ENCODE results near the gene PKP1.

PKP1 gene

DNA sequence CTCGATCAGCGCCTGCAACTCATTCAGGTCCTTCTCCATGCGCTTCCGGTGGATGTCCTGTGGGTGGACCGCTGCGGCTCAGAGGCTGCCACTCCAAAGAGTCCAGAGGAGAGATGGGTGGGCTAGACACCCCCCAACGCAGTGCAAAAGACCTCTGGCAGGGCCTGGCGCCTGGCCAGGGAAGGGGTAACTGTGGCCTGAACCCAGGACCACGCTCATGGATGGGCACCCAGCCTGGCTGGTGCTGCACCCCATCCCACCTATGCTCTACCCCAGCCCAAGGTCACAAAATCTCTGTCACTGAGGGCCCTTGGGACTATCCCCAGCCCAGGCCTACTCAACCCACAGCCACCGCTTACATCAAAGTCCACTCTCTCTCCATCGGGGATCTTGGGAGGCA lies 81.9 kb downstream of the PKP1 start:
- no peak for DNase-seq (ENCODE audit: low read depth)
- TF ChIP-seq, protein P1, sequence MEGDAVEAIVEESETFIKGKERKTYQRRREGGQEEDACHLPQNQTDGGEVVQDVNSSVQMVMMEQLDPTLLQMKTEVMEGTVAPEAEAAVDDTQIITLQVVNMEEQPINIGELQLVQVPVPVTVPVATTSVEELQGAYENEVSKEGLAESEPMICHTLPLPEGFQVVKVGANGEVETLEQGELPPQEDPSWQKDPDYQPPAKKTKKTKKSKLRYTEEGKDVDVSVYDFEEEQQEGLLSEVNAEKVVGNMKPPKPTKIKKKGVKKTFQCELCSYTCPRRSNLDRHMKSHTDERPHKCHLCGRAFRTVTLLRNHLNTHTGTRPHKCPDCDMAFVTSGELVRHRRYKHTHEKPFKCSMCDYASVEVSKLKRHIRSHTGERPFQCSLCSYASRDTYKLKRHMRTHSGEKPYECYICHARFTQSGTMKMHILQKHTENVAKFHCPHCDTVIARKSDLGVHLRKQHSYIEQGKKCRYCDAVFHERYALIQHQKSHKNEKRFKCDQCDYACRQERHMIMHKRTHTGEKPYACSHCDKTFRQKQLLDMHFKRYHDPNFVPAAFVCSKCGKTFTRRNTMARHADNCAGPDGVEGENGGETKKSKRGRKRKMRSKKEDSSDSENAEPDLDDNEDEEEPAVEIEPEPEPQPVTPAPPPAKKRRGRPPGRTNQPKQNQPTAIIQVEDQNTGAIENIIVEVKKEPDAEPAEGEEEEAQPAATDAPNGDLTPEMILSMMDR (IDR thresholded peaks at IDR 0.05; ENCODE audit: control insufficient read depth, extremely low read depth, insufficient read depth) = no peak

DNA sequence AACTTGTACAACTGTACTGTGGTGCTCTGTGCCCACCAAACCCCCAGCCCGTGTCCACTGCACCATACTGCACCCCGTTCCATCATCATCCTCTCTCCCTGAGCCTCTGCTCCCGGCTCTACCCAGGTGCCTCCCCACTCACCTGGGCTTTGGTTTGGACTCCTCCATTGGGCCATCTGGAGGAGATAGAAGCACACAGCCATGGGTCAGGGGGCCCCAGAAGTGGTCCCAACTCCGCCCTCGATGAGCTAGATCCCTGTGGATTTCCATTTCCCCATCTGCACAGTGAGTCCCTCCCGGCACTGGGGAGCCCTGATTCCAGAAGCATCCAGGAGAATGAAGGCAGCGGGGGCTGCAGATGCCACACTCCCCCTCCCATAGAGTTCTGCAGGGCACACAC lies 83.4 kb downstream of the PKP1 start:
- H3K4me3 ChIP-seq (ENCODE audit: low read depth, low read length) = no peak overlapping the region
- DNase-seq (ENCODE audit: low read depth) = no peak
- TF ChIP-seq, protein P1 (IDR thresholded peaks at IDR 0.05; ENCODE audit: control insufficient read depth, extremely low read depth, insufficient read depth) = no peak

More for the DNA sequence above, 81.9 kb downstream of the PKP1 start:
- no peak overlapping the region for H3K4me3 ChIP-seq (ENCODE audit: low read depth, low read length)

DNA sequence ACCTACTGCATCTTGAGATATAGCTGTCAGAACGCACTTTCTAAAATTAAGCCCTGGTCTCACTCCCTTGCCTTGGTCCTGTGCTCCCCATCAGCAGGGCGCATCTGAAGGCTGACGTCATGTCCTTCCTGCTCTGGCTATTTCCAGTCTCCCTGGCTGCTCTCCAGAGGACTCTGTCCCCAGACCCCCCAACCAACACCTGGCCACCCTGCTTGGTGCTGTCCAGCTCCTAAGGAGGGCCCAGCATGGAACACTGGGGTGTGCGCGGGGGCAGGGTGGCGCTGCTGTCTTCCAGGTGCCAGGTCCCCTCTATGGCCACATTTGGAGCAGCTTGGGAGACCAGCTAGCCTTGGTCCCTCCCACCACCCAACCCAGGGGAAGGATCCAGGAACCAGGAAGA lies 85.9 kb downstream of the PKP1 start:
- TF ChIP-seq, protein P1 (IDR thresholded peaks at IDR 0.05; ENCODE audit: control insufficient read depth, extremely low read depth, insufficient read depth) = no peak
- H3K4me3 ChIP-seq (ENCODE audit: low read depth, low read length) = no peak overlapping the region
- no peak for DNase-seq (ENCODE audit: low read depth)

DNA sequence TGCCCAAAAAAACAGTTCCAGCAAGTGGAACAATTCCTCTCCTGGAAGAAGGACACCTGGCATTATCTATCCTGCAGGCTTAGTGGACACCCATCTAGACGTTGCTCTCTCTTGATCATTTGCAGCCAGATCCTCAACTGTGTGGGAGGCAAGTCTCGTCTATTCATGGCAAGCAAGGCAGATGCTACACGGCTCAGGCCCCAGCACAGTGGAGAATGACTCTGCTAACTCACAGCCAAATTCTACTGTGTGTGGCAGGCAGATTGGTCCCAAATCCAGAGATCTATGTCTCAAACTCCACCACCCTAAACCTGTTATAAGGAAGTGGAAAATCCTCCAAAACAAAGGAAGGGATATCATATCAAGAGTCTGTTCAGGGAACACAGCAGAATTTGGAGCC lies 87.2 kb downstream of the PKP1 start:
- H3K4me3 ChIP-seq (ENCODE audit: low read depth, low read length) = no peak overlapping the region
- DNase-seq (ENCODE audit: low read depth) = no peak
- TF ChIP-seq, protein P1 (IDR thresholded peaks at IDR 0.05; ENCODE audit: control insufficient read depth, extremely low read depth, insufficient read depth) = no peak

DNA sequence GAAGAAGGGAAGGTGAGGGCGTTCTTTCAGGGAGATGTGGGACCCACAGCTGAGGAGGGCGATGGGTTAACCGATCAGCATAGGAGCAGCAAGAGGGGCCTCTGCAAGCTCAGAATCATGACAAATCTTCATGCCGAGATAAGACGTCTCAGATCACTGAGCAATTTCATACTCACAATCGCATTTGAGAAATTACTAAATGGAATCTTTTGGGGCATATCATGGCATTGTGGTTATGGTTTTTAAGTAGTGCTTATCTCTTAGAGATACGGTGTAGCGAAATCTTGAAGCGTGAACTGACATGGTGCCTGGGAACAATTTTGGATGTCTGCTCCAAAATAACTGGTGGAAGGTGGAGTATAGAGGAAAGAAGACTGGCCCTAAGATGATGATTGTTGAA lies 88.0 kb downstream of the PKP1 start:
- TF ChIP-seq, protein P1 (IDR thresholded peaks at IDR 0.05; ENCODE audit: control insufficient read depth, extremely low read depth, insufficient read depth) = no peak
- no peak for DNase-seq (ENCODE audit: low read depth)
- H3K4me3 ChIP-seq (ENCODE audit: low read depth, low read length) = no peak overlapping the region

DNA sequence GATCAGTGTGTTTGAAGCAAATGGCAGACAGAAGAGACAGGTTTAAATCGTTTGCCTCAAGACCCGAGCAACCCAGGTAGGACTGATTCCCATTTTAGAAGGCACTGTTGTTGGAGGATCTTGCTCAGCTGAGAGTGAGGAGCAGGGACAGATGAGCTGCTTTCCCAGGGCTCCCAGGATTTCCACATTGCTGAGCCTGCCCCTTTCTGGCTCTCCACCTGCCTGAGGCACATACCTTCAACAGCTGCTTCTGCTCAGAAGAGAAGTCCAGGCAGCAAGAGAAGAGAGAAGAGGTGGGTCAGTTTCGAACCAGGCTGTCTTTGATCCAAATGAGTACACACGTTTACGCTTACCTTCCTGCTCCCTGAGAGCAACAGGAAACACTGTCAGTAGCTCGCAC lies 88.5 kb downstream of the PKP1 start:
- no peak for DNase-seq (ENCODE audit: low read depth)
- no peak overlapping the region for H3K4me3 ChIP-seq (ENCODE audit: low read depth, low read length)
- TF ChIP-seq, protein P1 (IDR thresholded peaks at IDR 0.05; ENCODE audit: control insufficient read depth, extremely low read depth, insufficient read depth) = no peak

DNA sequence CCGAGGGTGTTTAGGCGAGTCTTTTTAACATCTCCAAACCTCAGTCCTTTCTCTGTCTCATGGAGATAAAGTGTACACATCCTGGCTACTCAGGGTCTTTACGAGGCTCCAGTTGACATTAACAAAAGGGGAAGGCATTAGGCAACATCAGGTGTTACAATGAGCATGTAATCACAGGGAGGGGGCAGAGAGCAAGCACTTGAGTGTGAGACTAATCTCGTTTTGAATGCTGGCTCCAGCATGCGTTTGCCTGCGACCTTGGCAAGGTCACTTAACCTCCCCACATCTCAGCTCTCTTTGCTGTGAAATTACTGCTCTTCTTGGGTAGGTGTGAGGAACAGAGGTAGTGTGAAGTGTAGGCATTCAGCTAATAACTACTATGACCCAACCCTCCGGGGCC lies 91.1 kb downstream of the PKP1 start:
- TF ChIP-seq, protein P1 (IDR thresholded peaks at IDR 0.05; ENCODE audit: control insufficient read depth, extremely low read depth, insufficient read depth) = no peak
- no peak overlapping the region for H3K4me3 ChIP-seq (ENCODE audit: low read depth, low read length)
- no peak for DNase-seq (ENCODE audit: low read depth)

Data from LNCaP clone FGC (cell line).